Upper lobe of right lung (tissue), 1 donor: ENCODE results near the gene RAPGEF2. TPM values are rescaled to one million over a fixed set of nuclear protein-coding genes. Genes with fewer than 3 reads are reported as not detected.

ENCODE experiments used
- ATAC-seq: fragments of 200-7000 bp; cut with Tn5 transposase; one replicate; pipeline ENCODE4 v1.9.1; 2020; ENCODE audit warnings: mild to moderate bottlenecking, moderate library complexity
- DNase-seq: peaks from one replicate; pipeline ENCODE4 v3.0.0-alpha.2; 2020
- H3K27ac ChIP-seq: fragments of 200-600 bp; one replicate; pipeline ENCODE4 v1.8.0; 2022
- H3K27me3 ChIP-seq: fragments of 200-600 bp; one replicate; pipeline ENCODE4 v1.8.0; 2022; ENCODE audit warnings: mild to moderate bottlenecking
- H3K36me3 ChIP-seq: fragments of 200-600 bp; one replicate; pipeline ENCODE4 v1.8.0; 2022
- H3K4me1 ChIP-seq: fragments of 200-600 bp; one replicate; pipeline ENCODE4 v1.8.0; 2022
- H3K4me3 ChIP-seq: fragments of 200-600 bp; one replicate; pipeline ENCODE4 v1.8.0; 2022; ENCODE audit warnings: mild to moderate bottlenecking
- H3K9me3 ChIP-seq: fragments of 200-600 bp; one replicate; pipeline ENCODE4 v1.8.0; 2022
- intact Hi-C: fragments of 100-400 bp; cut with DNase I; formaldehyde crosslinking; loops from one replicate; pipeline ENCODE4 v1.11.0; 2022
- total RNA-seq: library from RNA; stranded (reverse); fragmentation: NEBNext Ultra II Directional; extraction: Animal tissue kit (Norgen Biotek cat#: 25700); gene quantifications from one replicate; pipeline ENCODE4 v1.2.1, GENCODE V29; 2021
- TF ChIP-seq, protein P1 (sequence below): fragments of 200-600 bp; IDR thresholded peaks from one replicate; pipeline ENCODE4 v1.8.0; 2022; ENCODE audit warnings: antibody characterized with exemption
- donor health status: DM: no; HTN: yes; CAD: no; lungs with severe emphysema.

RAPGEF2 gene
- total RNA-seq, 1 donor from 2014 or later, result 61.3 TPM

DNA sequence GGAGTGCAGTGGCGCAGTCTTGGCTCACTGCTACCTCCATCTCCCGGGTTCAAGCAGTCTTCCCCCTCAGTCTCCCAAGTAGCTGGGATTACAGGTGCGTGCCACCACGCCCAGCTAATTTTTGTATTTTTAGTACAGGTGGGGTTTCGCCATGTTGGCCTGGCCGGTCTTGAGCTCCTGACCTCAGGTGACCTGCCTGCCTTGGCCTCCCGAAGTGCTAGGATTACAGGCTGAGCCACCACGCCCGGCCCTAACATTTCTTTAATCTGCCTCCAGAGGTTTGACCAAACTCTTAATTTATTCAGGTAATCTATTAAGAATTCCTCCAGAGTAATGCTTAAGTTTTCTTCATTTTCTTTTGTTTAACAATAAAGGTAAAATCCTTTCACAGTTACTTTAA lies 171.0 kb downstream of the RAPGEF2 start:
- H3K4me3 ChIP-seq, result no peak overlapping the region
- no peaks in the 10 kb centered on the region for H3K27me3 ChIP-seq
- peaks cover 10% of the 10 kb centered on the region for H3K4me1 ChIP-seq
- no peaks in the 10 kb centered on the region for H3K9me3 ChIP-seq
- DNase-seq (no peak), ATAC-seq (no peak)
- intact Hi-C loops, result no loop called here
- H3K36me3 ChIP-seq, result no peaks in the 10 kb centered on the region
- TF ChIP-seq, protein P1, sequence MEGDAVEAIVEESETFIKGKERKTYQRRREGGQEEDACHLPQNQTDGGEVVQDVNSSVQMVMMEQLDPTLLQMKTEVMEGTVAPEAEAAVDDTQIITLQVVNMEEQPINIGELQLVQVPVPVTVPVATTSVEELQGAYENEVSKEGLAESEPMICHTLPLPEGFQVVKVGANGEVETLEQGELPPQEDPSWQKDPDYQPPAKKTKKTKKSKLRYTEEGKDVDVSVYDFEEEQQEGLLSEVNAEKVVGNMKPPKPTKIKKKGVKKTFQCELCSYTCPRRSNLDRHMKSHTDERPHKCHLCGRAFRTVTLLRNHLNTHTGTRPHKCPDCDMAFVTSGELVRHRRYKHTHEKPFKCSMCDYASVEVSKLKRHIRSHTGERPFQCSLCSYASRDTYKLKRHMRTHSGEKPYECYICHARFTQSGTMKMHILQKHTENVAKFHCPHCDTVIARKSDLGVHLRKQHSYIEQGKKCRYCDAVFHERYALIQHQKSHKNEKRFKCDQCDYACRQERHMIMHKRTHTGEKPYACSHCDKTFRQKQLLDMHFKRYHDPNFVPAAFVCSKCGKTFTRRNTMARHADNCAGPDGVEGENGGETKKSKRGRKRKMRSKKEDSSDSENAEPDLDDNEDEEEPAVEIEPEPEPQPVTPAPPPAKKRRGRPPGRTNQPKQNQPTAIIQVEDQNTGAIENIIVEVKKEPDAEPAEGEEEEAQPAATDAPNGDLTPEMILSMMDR, result no peak
- H3K27ac ChIP-seq, result no peak overlapping the region

DNA sequence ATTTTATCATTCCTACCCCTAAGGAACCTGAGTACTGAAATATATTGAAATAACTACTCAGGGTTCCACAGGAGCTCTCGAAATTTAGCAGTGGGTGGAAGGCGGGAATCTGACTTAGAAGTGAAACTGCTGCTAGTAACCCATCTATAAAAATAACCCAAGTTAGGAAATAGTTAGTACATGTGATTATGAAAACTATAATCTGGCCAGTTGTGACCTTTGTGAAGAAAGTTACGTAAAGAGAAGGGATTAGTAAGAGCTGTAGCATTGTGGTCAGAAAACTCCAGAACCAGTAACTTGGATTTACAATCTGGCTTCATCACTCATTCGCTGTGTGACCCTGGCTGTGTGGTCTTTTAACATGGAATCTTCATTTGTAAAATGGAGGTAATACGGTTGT lies 175.5 kb downstream of the RAPGEF2 start:
- intact Hi-C loops, result no loop called here
- TF ChIP-seq, protein P1, result no peak
- no peaks in the 10 kb centered on the region for H3K36me3 ChIP-seq
- no peak for DNase-seq
- peak; percentile 71 for ATAC-seq
- H3K4me3 ChIP-seq, result no peak overlapping the region
- H3K9me3 ChIP-seq, result no peaks in the 10 kb centered on the region
- H3K4me1 ChIP-seq, result peaks cover 4% of the 10 kb centered on the region
- no peak overlapping the region for H3K27ac ChIP-seq
- H3K27me3 ChIP-seq, result no peaks in the 10 kb centered on the region

DNA sequence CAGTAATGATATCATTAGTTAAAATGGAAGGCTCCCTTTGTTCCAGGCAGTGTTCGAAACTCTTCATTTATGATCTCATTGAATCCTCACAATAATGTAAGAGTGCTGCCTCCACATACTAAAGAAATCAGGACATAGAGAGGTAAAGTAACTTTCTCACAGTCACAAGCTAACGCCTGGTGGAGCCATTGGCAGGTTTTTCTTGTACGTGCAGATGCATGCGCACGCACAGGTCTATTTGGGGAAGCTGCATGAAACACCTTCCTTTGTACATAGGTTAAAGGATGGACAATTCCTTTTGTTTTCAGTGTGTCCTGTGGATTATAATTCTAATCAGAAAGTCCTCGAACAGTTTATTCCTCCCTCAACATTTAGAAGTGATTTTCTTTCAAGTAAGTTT lies 176.2 kb downstream of the RAPGEF2 start:
- ATAC-seq, result no peak

DNA sequence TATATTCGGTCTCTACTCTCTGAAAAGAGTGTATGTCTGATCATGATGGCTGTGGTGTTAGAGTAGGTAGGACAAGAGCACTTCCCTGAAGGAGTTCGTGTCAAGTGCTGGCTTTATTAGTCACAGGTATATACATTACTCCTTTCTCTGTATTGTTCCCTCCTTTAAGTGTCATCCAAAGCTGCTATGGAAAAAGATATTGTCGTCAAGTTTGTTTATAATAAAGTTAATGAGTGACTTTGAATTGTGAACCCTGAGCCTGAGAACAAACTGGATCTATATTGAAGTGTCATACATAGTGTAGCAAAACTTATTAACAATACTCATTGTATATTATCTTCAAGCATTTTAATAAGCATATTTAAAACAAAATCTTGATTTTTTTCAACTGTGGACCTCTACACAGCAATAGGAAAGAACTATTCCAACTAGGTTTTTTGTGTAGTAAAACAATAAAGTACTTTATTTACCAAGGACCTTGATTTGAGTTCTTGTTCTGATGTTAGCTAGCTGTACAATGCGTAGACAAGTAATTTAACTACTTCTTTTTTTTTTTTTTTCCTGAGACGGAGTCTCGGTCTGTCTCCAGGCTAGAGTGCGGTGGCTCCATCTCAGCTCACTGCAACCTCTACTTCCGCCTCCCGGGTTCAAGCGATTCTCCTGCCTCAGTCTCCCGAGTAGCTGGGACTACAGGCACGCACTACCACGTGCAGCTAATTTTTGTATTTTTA lies 177.7 kb downstream of the RAPGEF2 start:
- H3K36me3 ChIP-seq, result no peaks in the 10 kb centered on the region
- no peaks in the 10 kb centered on the region for H3K27me3 ChIP-seq
- ATAC-seq, result peak; percentile 88
- no peak overlapping the region for H3K27ac ChIP-seq
- no peak for DNase-seq
- no peak overlapping the region for H3K4me3 ChIP-seq
- TF ChIP-seq, protein P1, result no peak
- peaks cover 8% of the 10 kb centered on the region for H3K4me1 ChIP-seq
- no peaks in the 10 kb centered on the region for H3K9me3 ChIP-seq
- intact Hi-C loops, result no loop called here

More for the DNA sequence above, 176.2 kb downstream of the RAPGEF2 start:
- peaks cover 8% of the 10 kb centered on the region for H3K4me1 ChIP-seq
- no peaks in the 10 kb centered on the region for H3K36me3 ChIP-seq
- H3K4me3 ChIP-seq, result no peak overlapping the region
- intact Hi-C loops, result no loop called here
- DNase-seq, result no peak
- no peak overlapping the region for H3K27ac ChIP-seq
- H3K27me3 ChIP-seq, result no peaks in the 10 kb centered on the region
- H3K9me3 ChIP-seq, result no peaks in the 10 kb centered on the region
- TF ChIP-seq, protein P1, result no peak

DNA sequence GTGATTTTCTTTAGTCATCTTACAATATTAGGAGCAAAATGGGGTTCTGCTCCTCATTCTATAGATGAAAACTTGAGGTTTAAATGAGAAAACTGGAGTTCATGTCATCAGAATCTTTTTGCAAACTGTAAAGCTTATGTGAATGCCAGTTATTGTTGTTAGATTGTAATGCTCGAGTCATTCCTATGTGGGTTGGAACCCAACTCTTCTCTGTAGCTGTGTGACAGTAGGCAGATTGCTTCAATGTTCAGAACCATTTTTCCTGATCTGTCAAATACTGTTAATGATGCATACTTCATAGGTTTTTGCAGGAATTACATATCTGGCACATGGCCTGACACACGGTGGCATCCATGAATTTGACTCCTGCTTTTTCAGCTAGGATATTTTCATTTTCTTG lies 178.9 kb downstream of the RAPGEF2 start:
- H3K4me1 ChIP-seq, result peaks cover 8% of the 10 kb centered on the region
- H3K27ac ChIP-seq, result no peak overlapping the region
- no peak overlapping the region for H3K4me3 ChIP-seq
- no peaks in the 10 kb centered on the region for H3K27me3 ChIP-seq
- H3K36me3 ChIP-seq, result no peaks in the 10 kb centered on the region
- ATAC-seq (no peak), DNase-seq (no peak)
- H3K9me3 ChIP-seq, result no peaks in the 10 kb centered on the region
- intact Hi-C loops, result no loop called here
- TF ChIP-seq, protein P1, result no peak
